Measurements from ENCODE around the gene MSI2.

MSI2 gene

GRCh38 chr17:57365420-57365819, 109.1 kb downstream of the MSI2 start:
- no peak overlapping the region for H3K4me3 ChIP-seq (ENCODE audit: low read length, poor library complexity, severe bottlenecking)
- H4K20me1 ChIP-seq (ENCODE audit: insufficient read depth, low read length, poor library complexity, severe bottlenecking) = peaks cover 95% of the 10 kb centered on the region
- TF ChIP-seq CTCF (conservative IDR thresholded peaks at IDR 0.05; ENCODE audit: low read length) = no peak
- no peak for TF ChIP-seq EZH2phosphoT487 (IDR thresholded peaks at IDR 0.05; ENCODE audit: borderline replicate concordance)
- H3K9ac ChIP-seq (ENCODE audit: low read depth, low read length, poor library complexity, severe bottlenecking) = no peak overlapping the region
- peaks cover 41% of the 10 kb centered on the region for H3K4me1 ChIP-seq (ENCODE audit: insufficient read depth, low read length, poor library complexity, severe bottlenecking)
- no peak overlapping the region for H2AFZ ChIP-seq (ENCODE audit: low read length)
- no peaks in the 10 kb centered on the region for H3K9me2 ChIP-seq (replicated peaks; ENCODE audit: low read depth, low read length)
- peaks cover 100% of the 10 kb centered on the region for H3K79me2 ChIP-seq (ENCODE audit: insufficient read depth, low read length)
- H3K36me3 ChIP-seq (ENCODE audit: insufficient read depth, low read length) = peaks cover 57% of the 10 kb centered on the region; the same call in 1 of the 2 replicates
- no peaks in the 10 kb centered on the region for H3K27me3 ChIP-seq (ENCODE audit: insufficient read depth, low read length, poor library complexity, severe bottlenecking)
- H3F3A ChIP-seq (ENCODE audit: low read depth) = peaks cover 4% of the 10 kb centered on the region; the same call in 1 of the 2 replicates
- no peak overlapping the region for H3K4me2 ChIP-seq (ENCODE audit: low read depth, low read length, poor library complexity, severe bottlenecking)
- H3K9me3 ChIP-seq (ENCODE audit: insufficient read depth, low read depth, low read length) = no peaks in the 10 kb centered on the region

GRCh38 chr17:57366177-57366557, 109.8 kb downstream of the MSI2 start:
- Histone ChIP-seq H3K79me2 (ENCODE audit: insufficient read depth, low read length) (peaks cover 100% of the 10 kb centered on the region), H3K4me2 (ENCODE audit: low read depth, low read length, poor library complexity, severe bottlenecking) (no peak overlapping the region), H3K27me3 (ENCODE audit: insufficient read depth, low read length, poor library complexity, severe bottlenecking) (no peaks in the 10 kb centered on the region), H4K20me1 (ENCODE audit: insufficient read depth, low read length, poor library complexity, severe bottlenecking) (peaks cover 95% of the 10 kb centered on the region), H2AFZ (ENCODE audit: low read length) (no peak overlapping the region), H3K9ac (ENCODE audit: low read depth, low read length, poor library complexity, severe bottlenecking) (no peak overlapping the region), H3K36me3 (ENCODE audit: insufficient read depth, low read length) (peaks cover 50% of the 10 kb centered on the region; the same call in 1 of the 2 replicates), H3K9me2 (replicated peaks; ENCODE audit: low read depth, low read length) (no peaks in the 10 kb centered on the region), H3K9me3 (ENCODE audit: insufficient read depth, low read depth, low read length) (no peaks in the 10 kb centered on the region), H3K4me3 (ENCODE audit: low read length, poor library complexity, severe bottlenecking) (no peak overlapping the region), H3K4me1 (ENCODE audit: insufficient read depth, low read length, poor library complexity, severe bottlenecking) (peaks cover 37% of the 10 kb centered on the region), H3F3A (ENCODE audit: low read depth) (peaks cover 4% of the 10 kb centered on the region; the same call in 1 of the 2 replicates)
- TF ChIP-seq CTCF (conservative IDR thresholded peaks at IDR 0.05; ENCODE audit: low read length) (no peak), EZH2phosphoT487 (IDR thresholded peaks at IDR 0.05; ENCODE audit: borderline replicate concordance) (no peak)

GRCh38 chr17:57366558-57367351, 110.4 kb downstream of the MSI2 start:
- H3K4me1 ChIP-seq (ENCODE audit: insufficient read depth, low read length, poor library complexity, severe bottlenecking) = peaks cover 37% of the 10 kb centered on the region
- peaks cover 47% of the 10 kb centered on the region; the same call in 1 of the 2 replicates for H3K36me3 ChIP-seq (ENCODE audit: insufficient read depth, low read length)
- H4K20me1 ChIP-seq (ENCODE audit: insufficient read depth, low read length, poor library complexity, severe bottlenecking) = peaks cover 94% of the 10 kb centered on the region
- H3K9me3 ChIP-seq (ENCODE audit: insufficient read depth, low read depth, low read length) = no peaks in the 10 kb centered on the region
- H3K9ac ChIP-seq (ENCODE audit: low read depth, low read length, poor library complexity, severe bottlenecking) = no peak overlapping the region
- no peak overlapping the region for H3K4me2 ChIP-seq (ENCODE audit: low read depth, low read length, poor library complexity, severe bottlenecking)
- no peak overlapping the region for H2AFZ ChIP-seq (ENCODE audit: low read length)
- H3K79me2 ChIP-seq (ENCODE audit: insufficient read depth, low read length) = peaks cover 98% of the 10 kb centered on the region
- TF ChIP-seq EZH2phosphoT487 (IDR thresholded peaks at IDR 0.05; ENCODE audit: borderline replicate concordance) = no peak
- no peak for TF ChIP-seq CTCF (conservative IDR thresholded peaks at IDR 0.05; ENCODE audit: low read length)
- no peak overlapping the region for H3K4me3 ChIP-seq (ENCODE audit: low read length, poor library complexity, severe bottlenecking)
- H3F3A ChIP-seq (ENCODE audit: low read depth) = peaks cover 4% of the 10 kb centered on the region; the same call in 1 of the 2 replicates
- no peaks in the 10 kb centered on the region for H3K9me2 ChIP-seq (replicated peaks; ENCODE audit: low read depth, low read length)
- H3K27me3 ChIP-seq (ENCODE audit: insufficient read depth, low read length, poor library complexity, severe bottlenecking) = no peaks in the 10 kb centered on the region
